Astrocyte of the cerebellum (primary cell): ENCODE measurements around the gene PRKN.

Experiments used
- DNase-seq: peaks from one replicate; pipeline ENCODE4 v3.0.0-alpha.2; 2011; ENCODE audit warnings: low read depth
- H3K4me3 ChIP-seq: 2 replicates; pipeline ENCODE4 v1.5.1; 2011; ENCODE audit warnings: mild to moderate bottlenecking, low read depth, low read length, moderate library complexity
- in situ Hi-C: cut with HindIII; loops from 2 replicates; pipeline ENCODE4 v1.10.0; 2017; ENCODE audit warnings: low sequenced_read_pairs
- TF ChIP-seq, protein P1 (sequence below): IDR thresholded peaks from 2 replicates; pipeline ENCODE4 v1.5.1; 2012; ENCODE audit warnings: low read length, low read depth, moderate library complexity, mild to moderate bottlenecking; ENCODE audit errors: missing control alignments

PRKN gene

DNA sequence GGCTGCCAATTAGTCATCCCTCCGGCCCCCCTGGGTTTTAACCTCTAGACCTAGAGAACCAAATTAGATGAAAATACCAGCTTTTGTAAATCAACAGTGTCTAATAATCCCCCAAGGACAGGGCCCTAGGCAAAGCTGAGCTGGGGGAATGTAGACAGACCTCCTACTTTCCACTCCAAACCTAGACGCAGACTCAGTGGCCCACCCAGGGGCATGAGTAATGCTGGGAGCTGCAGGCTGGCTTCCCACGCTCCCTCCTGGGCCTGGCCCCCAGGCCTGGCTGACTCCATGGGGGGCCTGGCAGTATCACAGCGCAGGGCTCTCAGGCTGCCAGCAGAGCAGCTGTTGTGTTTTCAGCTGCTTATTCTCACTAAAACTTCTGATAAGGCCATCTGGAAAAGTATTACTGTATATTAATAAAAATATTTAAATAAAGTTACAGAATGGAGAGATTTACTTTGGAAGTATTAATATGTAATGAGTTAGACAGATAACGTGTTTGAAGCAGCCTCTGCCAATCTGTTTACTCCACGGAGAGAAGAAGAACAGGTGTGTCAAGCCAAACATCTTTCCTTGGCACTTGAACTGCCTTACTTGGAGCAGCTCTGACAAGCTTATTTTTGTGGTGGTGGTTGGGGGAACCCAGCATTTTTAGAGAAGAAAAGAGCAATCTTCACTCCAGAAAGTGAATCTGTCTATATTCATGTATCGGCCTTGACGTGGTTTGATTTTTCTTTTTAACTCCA, 1309.7 kb downstream of the PRKN start:
- H3K4me3 ChIP-seq, result no peak overlapping the region
- in situ Hi-C loops, result no loop called here
- DNase-seq, result peak; percentile 97

DNA sequence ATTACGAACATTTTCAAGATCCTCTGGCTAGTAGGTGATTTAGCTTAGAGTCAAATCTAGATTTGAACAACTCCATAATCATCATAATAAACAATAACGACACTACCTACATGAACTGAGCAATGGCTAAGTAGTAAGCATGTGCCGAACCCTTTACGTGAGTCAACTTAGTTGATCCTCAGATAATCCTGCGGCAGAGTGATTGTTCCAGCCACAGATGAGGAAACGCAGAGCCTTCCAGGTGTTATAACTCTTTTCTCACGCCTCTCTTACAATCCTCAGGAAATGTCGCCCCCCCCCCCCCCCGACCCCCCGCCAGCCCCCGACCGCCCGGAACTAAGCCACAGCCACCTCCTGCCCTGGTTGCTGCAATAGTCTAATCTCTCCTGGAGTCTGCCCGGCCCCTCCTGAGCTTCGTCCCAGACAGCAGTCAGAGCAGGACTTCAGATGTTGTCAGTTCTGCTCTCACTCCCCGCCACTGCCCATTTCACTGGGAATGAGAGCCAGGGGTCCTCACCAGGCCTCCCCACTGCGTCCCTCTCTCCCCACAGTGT, 1312.2 kb downstream of the PRKN start:
- in situ Hi-C loops, result no loop called here
- DNase-seq, result no peak
- H3K4me3 ChIP-seq, result no peak overlapping the region
- TF ChIP-seq, protein P1, sequence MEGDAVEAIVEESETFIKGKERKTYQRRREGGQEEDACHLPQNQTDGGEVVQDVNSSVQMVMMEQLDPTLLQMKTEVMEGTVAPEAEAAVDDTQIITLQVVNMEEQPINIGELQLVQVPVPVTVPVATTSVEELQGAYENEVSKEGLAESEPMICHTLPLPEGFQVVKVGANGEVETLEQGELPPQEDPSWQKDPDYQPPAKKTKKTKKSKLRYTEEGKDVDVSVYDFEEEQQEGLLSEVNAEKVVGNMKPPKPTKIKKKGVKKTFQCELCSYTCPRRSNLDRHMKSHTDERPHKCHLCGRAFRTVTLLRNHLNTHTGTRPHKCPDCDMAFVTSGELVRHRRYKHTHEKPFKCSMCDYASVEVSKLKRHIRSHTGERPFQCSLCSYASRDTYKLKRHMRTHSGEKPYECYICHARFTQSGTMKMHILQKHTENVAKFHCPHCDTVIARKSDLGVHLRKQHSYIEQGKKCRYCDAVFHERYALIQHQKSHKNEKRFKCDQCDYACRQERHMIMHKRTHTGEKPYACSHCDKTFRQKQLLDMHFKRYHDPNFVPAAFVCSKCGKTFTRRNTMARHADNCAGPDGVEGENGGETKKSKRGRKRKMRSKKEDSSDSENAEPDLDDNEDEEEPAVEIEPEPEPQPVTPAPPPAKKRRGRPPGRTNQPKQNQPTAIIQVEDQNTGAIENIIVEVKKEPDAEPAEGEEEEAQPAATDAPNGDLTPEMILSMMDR, result no peak

More for the DNA sequence above, 1309.7 kb downstream of the PRKN start:
- TF ChIP-seq, protein P1, result no peak

DNA sequence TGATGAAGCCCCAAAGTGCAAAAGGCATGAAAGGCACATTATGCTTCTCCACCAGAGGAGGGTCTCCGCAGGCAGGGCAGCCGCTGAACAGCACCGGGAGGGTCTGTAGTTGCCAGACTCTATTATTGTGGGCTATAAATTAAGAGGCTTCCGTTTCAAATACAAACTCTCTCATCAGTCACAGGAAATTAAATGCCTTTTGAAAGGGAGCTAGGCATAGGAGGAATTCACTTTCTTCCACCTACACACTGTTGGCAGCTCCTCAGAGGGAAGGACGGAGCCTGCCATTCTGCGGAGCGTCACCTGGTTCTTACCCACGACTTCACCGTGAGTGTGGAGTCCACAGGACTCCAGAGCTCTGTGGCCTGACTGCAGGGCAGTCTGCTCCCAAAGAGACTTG, 1312.9 kb downstream of the PRKN start:
- H3K4me3 ChIP-seq, result no peak overlapping the region
- no peak for DNase-seq
- TF ChIP-seq, protein P1, result no peak
- in situ Hi-C loops, result no loop called here

DNA sequence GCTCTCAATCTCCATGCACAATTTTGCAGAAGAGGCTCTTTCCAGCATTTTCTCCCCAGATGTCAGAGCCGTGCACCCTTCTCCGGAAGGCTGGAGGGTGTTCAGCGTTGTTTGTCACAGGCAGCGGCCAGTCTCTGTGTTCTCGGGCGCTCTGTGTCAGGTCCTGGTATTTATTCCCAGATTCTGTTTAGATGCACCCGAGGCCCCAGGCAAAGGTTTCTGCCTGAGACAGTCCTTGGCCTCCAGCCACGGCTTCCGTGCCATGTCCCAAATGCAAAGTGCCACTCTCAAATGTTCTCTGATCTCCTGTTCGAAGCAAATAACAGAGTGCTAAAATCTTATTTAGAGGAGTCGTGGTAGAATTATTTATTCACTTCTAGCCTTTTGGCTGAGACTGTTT, 1313.4 kb downstream of the PRKN start:
- no peak for DNase-seq
- TF ChIP-seq, protein P1, result no peak
- no peak overlapping the region for H3K4me3 ChIP-seq
- in situ Hi-C loops, result no loop called here

DNA sequence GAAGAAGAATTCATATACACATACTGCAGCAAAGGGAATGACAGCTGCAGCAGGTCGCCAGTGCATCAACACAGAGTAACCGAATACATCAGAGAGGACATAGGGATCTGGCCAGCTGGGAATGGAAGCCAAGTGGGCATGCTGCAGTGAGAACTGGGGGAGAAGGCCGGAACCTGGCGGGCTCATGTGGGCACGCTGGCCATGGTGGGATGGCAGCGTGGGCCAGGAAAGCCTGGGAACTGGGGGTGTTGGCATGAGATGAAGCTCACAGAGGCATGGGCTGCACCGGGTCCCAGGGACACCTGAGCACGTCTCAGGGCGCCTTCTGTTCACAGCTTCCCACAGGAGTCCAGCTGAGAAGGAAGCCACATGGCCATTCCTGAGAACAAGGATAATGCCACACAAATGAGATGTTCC, 1314.2 kb downstream of the PRKN start:
- TF ChIP-seq, protein P1, result no peak
- H3K4me3 ChIP-seq, result no peak overlapping the region
- in situ Hi-C loops, result no loop called here
- no peak for DNase-seq

DNA sequence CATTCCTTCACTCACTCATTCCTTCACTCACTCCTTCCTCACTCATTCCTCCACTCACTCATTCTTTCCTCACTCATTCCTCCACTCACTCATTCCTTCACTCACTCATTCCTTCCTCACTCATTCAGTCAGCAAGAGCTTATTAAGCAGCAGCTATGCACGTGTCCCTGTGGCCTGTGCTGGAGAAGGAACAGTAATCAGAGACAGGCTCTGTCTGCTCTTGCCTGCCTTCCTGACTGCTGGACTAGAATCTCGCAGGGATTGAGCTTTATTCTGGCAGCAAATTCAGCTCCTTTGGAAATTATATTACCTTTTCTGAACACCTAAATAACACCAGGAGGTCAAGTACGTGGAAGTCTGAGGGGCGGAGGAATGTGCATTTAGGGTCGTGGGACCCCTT, 1314.8 kb downstream of the PRKN start:
- TF ChIP-seq, protein P1, result no peak
- in situ Hi-C loops, result no loop called here
- H3K4me3 ChIP-seq, result no peak overlapping the region
- DNase-seq, result no peak
